Natural killer cell (primary cell): ENCODE results near the gene IRF4. TPM values are rescaled to one million over a fixed set of nuclear protein-coding genes. Genes with fewer than 3 reads are reported as not detected.
A peak's percentile ranks its signal among the peaks of the same experiment; 100 is the strongest.

Experiments
- ATAC-seq, 3 donors: fragments of 150-1000 bp in 2 of 3; fragments of 200-7000 bp in 1 of 3; cut with Tn5 transposase; 1 replicate in 1 of 3; 2 replicates in 2 of 3; pipeline ENCODE4 v1.10.0; 2021; ENCODE audit warnings: mild to moderate bottlenecking in 2 of 3, moderate library complexity in 2 of 3
- DNase-seq, 2 donors: peaks; one replicate each; pipeline versions ENCODE4 v3.0.0 to v3.0.0-alpha.2; 2013 to 2021; ENCODE audit warnings: mixed read lengths in 1 of 2
- H3K27ac ChIP-seq: one replicate; pipeline ENCODE4 v1.5.1; 2013; ENCODE audit warnings: mild to moderate bottlenecking, low read length
- H3K27me3 ChIP-seq: one replicate; pipeline ENCODE4 v1.6.1; 2013; ENCODE audit warnings: low read length; ENCODE audit not compliant: control insufficient read depth, insufficient read depth
- H3K36me3 ChIP-seq: one replicate; pipeline ENCODE4 v1.6.1; 2013; ENCODE audit warnings: low read length; ENCODE audit not compliant: control insufficient read depth, insufficient read depth
- H3K4me1 ChIP-seq: one replicate; pipeline ENCODE4 v1.6.1; 2013; ENCODE audit warnings: low read length; ENCODE audit not compliant: control insufficient read depth, insufficient read depth
- H3K4me3 ChIP-seq: one replicate; pipeline ENCODE4 v1.5.1; 2013; ENCODE audit warnings: low read length
- H3K9me3 ChIP-seq: one replicate; pipeline ENCODE4 v1.6.1; 2013; ENCODE audit warnings: low read length; ENCODE audit not compliant: control insufficient read depth, insufficient read depth
- H3K27ac Mint-ChIP-seq, 2 donors: one replicate each; pipeline ENCODE4 v1.8.0; 2022; ENCODE audit warnings: mild to moderate bottlenecking in 2 of 2, mixed read lengths in 2 of 2, moderate library complexity in 1 of 2
- H3K27me3 Mint-ChIP-seq, 2 donors: one replicate each; pipeline ENCODE4 v1.8.0; 2022; ENCODE audit warnings: low read depth in 2 of 2, mixed read lengths in 2 of 2
- H3K36me3 Mint-ChIP-seq: one replicate; pipeline ENCODE4 v1.8.0; 2022; ENCODE audit warnings: mixed read lengths
- H3K4me1 Mint-ChIP-seq, 2 donors: one replicate each; pipeline ENCODE4 v1.8.0; 2022; ENCODE audit warnings: mixed read lengths in 2 of 2
- H3K4me3 Mint-ChIP-seq: one replicate; pipeline ENCODE4 v1.8.0; 2022; ENCODE audit warnings: mild to moderate bottlenecking, moderate library complexity, mixed read lengths
- H3K9me3 Mint-ChIP-seq, 2 donors: one replicate each; pipeline ENCODE4 v1.8.0; 2022; ENCODE audit warnings: mixed read lengths in 2 of 2
- CTCF ChIP-seq: fragments of 200-600 bp; IDR thresholded peaks from one replicate; pipeline ENCODE4 v1.8.0; 2022; ENCODE audit warnings: antibody characterized with exemption
- WGBS: methylation state at CpG from one replicate; pipeline ENCODE4 v1.1.7; 2013; ENCODE audit warnings: missing lambda C conversion rate; ENCODE audit not compliant: insufficient coverage; 5-methylcytosine and 5-hydroxymethylcytosine counted together
- intact Hi-C: fragments of 100-400 bp; cut with micrococcal nuclease; formaldehyde crosslinking; loops from one replicate; pipeline ENCODE4 v1.14.2; 2022
- total RNA-seq, 4 donors: library from RNA; stranded (reverse); fragments of 120-200 nt in 1 of 4; gene quantifications; one replicate each; pipeline versions ENCODE4 v1.2.3 to v1.2.4, GENCODE V29; 2013 to 2022

Gene IRF4
- total RNA-seq, 3 donors from 2014 or later (not counting 1 experiment from before 2014, with no cell fraction given) = 3.5 to 37.5 (median 3.5) TPM

GRCh38 chr6:378958-379409 lies 12.6 kb upstream of the IRF4 start:
- Histone ChIP-seq H3K9me3 (no peaks in the 10 kb centered on the region), H3K36me3 (no peaks in the 10 kb centered on the region), H3K27me3 (no peaks in the 10 kb centered on the region), H3K4me1 (peaks cover 16% of the 10 kb centered on the region), H3K27ac (no peak overlapping the region), H3K4me3 (no peak overlapping the region)
- no peak for DNase-seq
- no peak overlapping the region for H3K4me3 Mint-ChIP-seq
- peaks cover 23 to 38% of the 10 kb centered on the region in 2 donors for H3K27me3 Mint-ChIP-seq
- ATAC-seq = peak in 2 of 3 donors; percentile 5 to 7
- no peak for TF ChIP-seq CTCF
- H3K9me3 Mint-ChIP-seq = no peaks in the 10 kb centered on the region
- H3K4me1 Mint-ChIP-seq = peaks cover 25 to 27% of the 10 kb centered on the region in 2 donors
- intact Hi-C loops = no loop called here
- WGBS = 82% methylated on average over 11 of the region's 11 CpGs
- no peak overlapping the region for H3K27ac Mint-ChIP-seq
- no peaks in the 10 kb centered on the region for H3K36me3 Mint-ChIP-seq

GRCh38 chr6:379410-380181 lies 12.0 kb upstream of the IRF4 start:
- H3K27me3 Mint-ChIP-seq = peaks cover 23 to 31% of the 10 kb centered on the region in 2 donors
- WGBS = 67% methylated on average over 28 of the region's 28 CpGs
- no peaks in the 10 kb centered on the region for H3K36me3 ChIP-seq
- intact Hi-C loops = no loop called here
- H3K4me1 ChIP-seq = peaks cover 16% of the 10 kb centered on the region
- no peaks in the 10 kb centered on the region for H3K9me3 ChIP-seq
- H3K27ac Mint-ChIP-seq = peak overlapping the region in 1 of 2 donors; percentile 21
- H3K27me3 ChIP-seq = no peaks in the 10 kb centered on the region
- H3K4me3 ChIP-seq = no peak overlapping the region
- DNase-seq (no peak), ATAC-seq (peak; percentile 30 to 69 (median 61))
- peaks cover 25 to 27% of the 10 kb centered on the region in 2 donors for H3K4me1 Mint-ChIP-seq
- H3K4me3 Mint-ChIP-seq = peak overlapping the region; percentile 25
- no peak for TF ChIP-seq CTCF
- no peak overlapping the region for H3K27ac ChIP-seq
- H3K9me3 Mint-ChIP-seq = no peaks in the 10 kb centered on the region
- H3K36me3 Mint-ChIP-seq = no peaks in the 10 kb centered on the region

GRCh38 chr6:380234-381218 lies 11.0 kb upstream of the IRF4 start:
- H3K4me3 Mint-ChIP-seq = no peak overlapping the region
- ATAC-seq = no peak

More at GRCh38 chr6:380234-381218, 11.0 kb upstream of the IRF4 start:
- no peak for DNase-seq
- Histone ChIP-seq H3K36me3 (no peaks in the 10 kb centered on the region), H3K4me1 (peaks cover 16% of the 10 kb centered on the region), H3K9me3 (no peaks in the 10 kb centered on the region), H3K27ac (no peak overlapping the region), H3K4me3 (no peak overlapping the region), H3K27me3 (no peaks in the 10 kb centered on the region)
- Mint-ChIP-seq H3K27ac (no peak overlapping the region), H3K36me3 (no peaks in the 10 kb centered on the region), H3K27me3 (peaks cover 25 to 26% of the 10 kb centered on the region in 2 donors), H3K4me1 (peaks cover 25 to 27% of the 10 kb centered on the region in 2 donors), H3K9me3 (no peaks in the 10 kb centered on the region)
- intact Hi-C loops = no loop called here
- TF ChIP-seq CTCF = no peak
- 91% methylated on average over 26 of the region's 26 CpGs for WGBS
